ENCODE data around the gene B4GAT1. TPM values are rescaled to one million over a fixed set of nuclear protein-coding genes. Genes with fewer than 3 reads are reported as not detected.

The B4GAT1 gene
- total and polyA plus RNA-seq, 9 of the 15 experiments (the other 6 are each of a cell fraction or from before 2014, with no cell fraction given) = 0.86 to 9.5 (median 3.8) TPM

- TF ChIP-seq, protein P1, sequence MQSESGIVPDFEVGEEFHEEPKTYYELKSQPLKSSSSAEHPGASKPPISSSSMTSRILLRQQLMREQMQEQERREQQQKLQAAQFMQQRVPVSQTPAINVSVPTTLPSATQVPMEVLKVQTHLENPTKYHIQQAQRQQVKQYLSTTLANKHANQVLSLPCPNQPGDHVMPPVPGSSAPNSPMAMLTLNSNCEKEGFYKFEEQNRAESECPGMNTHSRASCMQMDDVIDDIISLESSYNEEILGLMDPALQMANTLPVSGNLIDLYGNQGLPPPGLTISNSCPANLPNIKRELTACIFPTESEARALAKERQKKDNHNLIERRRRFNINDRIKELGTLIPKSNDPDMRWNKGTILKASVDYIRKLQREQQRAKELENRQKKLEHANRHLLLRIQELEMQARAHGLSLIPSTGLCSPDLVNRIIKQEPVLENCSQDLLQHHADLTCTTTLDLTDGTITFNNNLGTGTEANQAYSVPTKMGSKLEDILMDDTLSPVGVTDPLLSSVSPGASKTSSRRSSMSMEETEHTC (IDR thresholded peaks at IDR 0.05) = no peak
- TF ChIP-seq CGGBP1 (CRISPR knock-in tag; IDR thresholded peaks at IDR 0.05) = no peak
- TF ChIP-seq ETV1 (tag; conservative IDR thresholded peaks at IDR 0.05; ENCODE audit: low read depth) = no peak
- TF ChIP-seq HDAC2 (IDR thresholded peaks at IDR 0.05) = no peak
- no peak for TF ChIP-seq NBN (IDR thresholded peaks at IDR 0.05; ENCODE audit: low read depth)
- no peak for TF ChIP-seq MXD1 (CRISPR knock-in tag; IDR thresholded peaks at IDR 0.05; ENCODE audit: borderline replicate concordance, poor library complexity, severe bottlenecking)
- no peak for TF ChIP-seq ZNF140 (CRISPR knock-in tag; IDR thresholded peaks at IDR 0.05)
- no peak for TF ChIP-seq ZNF449 (CRISPR knock-in tag; IDR thresholded peaks at IDR 0.05)
- peak in 1 of 2 experiments; percentile 38; a peak in 1 of 4 replicates for TF ChIP-seq MLLT1 (IDR thresholded peaks at IDR 0.05)
- TF ChIP-seq FOS (IDR thresholded peaks at IDR 0.05; ENCODE audit: extremely low read depth, insufficient read length) = peak; percentile 9
- TF ChIP-seq MTA2 (IDR thresholded peaks at IDR 0.05; ENCODE audit: low read depth) = no peak
- TF ChIP-seq ZBTB8A (IDR thresholded peaks at IDR 0.05; ENCODE audit: partially characterized antibody) = no peak
- no peak for TF ChIP-seq ZKSCAN8 (CRISPR knock-in tag; IDR thresholded peaks at IDR 0.05)
- TF ChIP-seq ZNF77 (CRISPR knock-in tag; IDR thresholded peaks at IDR 0.05) = no peak
- TF ChIP-seq, protein P2, sequence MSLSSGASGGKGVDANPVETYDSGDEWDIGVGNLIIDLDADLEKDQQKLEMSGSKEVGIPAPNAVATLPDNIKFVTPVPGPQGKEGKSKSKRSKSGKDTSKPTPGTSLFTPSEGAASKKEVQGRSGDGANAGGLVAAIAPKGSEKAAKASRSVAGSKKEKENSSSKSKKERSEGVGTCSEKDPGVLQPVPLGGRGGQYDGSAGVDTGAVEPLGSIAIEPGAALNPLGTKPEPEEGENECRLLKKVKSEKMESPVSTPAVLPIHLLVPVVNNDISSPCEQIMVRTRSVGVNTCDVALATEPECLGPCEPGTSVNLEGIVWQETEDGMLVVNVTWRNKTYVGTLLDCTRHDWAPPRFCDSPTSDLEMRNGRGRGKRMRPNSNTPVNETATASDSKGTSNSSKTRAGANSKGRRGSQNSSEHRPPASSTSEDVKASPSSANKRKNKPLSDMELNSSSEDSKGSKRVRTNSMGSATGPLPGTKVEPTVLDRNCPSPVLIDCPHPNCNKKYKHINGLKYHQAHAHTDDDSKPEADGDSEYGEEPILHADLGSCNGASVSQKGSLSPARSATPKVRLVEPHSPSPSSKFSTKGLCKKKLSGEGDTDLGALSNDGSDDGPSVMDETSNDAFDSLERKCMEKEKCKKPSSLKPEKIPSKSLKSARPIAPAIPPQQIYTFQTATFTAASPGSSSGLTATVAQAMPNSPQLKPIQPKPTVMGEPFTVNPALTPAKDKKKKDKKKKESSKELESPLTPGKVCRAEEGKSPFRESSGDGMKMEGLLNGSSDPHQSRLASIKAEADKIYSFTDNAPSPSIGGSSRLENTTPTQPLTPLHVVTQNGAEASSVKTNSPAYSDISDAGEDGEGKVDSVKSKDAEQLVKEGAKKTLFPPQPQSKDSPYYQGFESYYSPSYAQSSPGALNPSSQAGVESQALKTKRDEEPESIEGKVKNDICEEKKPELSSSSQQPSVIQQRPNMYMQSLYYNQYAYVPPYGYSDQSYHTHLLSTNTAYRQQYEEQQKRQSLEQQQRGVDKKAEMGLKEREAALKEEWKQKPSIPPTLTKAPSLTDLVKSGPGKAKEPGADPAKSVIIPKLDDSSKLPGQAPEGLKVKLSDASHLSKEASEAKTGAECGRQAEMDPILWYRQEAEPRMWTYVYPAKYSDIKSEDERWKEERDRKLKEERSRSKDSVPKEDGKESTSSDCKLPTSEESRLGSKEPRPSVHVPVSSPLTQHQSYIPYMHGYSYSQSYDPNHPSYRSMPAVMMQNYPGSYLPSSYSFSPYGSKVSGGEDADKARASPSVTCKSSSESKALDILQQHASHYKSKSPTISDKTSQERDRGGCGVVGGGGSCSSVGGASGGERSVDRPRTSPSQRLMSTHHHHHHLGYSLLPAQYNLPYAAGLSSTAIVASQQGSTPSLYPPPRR (CRISPR knock-in tag; IDR thresholded peaks at IDR 0.05; ENCODE audit: borderline replicate concordance) = no peak
- 0 out of 2 replicates have a peak, but pooled peaks have one; percentile 41 for TF ChIP-seq TOE1 (IDR thresholded peaks at IDR 0.05; ENCODE audit: borderline replicate concordance)
- TF ChIP-seq TOE1 (CRISPR knock-in tag; IDR thresholded peaks at IDR 0.05; ENCODE audit: borderline replicate concordance, low read depth) = no peak
Measured at GRCh38 chr11:66336234-66337102, 11.0 kb downstream of the B4GAT1 start, which contains the start of gene RIN1 (continued).
